Measurements from ENCODE around the gene DNAH10. TPM values are rescaled to one million over a fixed set of nuclear protein-coding genes. Genes with fewer than 3 reads are reported as not detected.

DNAH10 gene
- total RNA-seq, 1 experiment from 2014 or later = 0.17 TPM

DNA sequence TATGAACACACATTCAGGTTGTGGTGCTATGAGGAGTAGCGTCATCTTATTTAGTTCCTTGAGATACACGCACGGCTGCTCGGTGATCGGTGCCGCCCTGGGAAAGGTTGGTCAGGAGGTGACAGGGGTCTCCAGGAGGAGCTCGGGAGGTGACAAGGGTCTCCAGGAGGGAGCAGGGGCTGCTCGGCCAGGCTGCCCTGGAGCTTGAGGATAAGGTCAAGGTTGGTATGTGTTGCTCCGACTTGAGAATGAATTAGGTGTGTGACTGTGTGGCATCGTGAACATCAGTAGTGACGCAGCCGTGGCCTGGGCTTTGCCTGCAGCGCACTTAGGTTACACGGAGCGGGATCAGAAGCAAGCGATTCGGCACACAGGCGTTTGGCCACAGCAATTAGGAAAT is 174.4 kb downstream of the DNAH10 start:
- Mint-ChIP-seq H3K4me1 (peaks cover 0 to 4% of the 10 kb centered on the region in 2 experiments; a peak in 2 of 4 replicates), H3K36me3 (ENCODE audit: insufficient read depth in 1 of 3, low read depth in 3 of 3) (no peaks in the 10 kb centered on the region), H3K27ac (no peak overlapping the region), H3K27me3 (ENCODE audit: low read depth) (peaks cover 88% of the 10 kb centered on the region), H3K4me3 (no peak overlapping the region), H3K9me3 (peaks cover 0 to under 1% of the 10 kb centered on the region in 2 experiments; a peak in 2 of 5 replicates)
- H3K27ac ChIP-seq (ENCODE audit: insufficient read length, low read depth, low read length) = no peak overlapping the region
- H2BK12ac ChIP-seq (ENCODE audit: insufficient read length, low read depth, low read length) = no peak overlapping the region
- no peak for DNase-seq
- no peak overlapping the region for H2BK5ac ChIP-seq (ENCODE audit: insufficient read length, low read length)
- no peak overlapping the region for H4K5ac ChIP-seq (ENCODE audit: insufficient read length, low read depth, low read length)
- TF ChIP-seq, protein P1, sequence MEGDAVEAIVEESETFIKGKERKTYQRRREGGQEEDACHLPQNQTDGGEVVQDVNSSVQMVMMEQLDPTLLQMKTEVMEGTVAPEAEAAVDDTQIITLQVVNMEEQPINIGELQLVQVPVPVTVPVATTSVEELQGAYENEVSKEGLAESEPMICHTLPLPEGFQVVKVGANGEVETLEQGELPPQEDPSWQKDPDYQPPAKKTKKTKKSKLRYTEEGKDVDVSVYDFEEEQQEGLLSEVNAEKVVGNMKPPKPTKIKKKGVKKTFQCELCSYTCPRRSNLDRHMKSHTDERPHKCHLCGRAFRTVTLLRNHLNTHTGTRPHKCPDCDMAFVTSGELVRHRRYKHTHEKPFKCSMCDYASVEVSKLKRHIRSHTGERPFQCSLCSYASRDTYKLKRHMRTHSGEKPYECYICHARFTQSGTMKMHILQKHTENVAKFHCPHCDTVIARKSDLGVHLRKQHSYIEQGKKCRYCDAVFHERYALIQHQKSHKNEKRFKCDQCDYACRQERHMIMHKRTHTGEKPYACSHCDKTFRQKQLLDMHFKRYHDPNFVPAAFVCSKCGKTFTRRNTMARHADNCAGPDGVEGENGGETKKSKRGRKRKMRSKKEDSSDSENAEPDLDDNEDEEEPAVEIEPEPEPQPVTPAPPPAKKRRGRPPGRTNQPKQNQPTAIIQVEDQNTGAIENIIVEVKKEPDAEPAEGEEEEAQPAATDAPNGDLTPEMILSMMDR (conservative IDR thresholded peaks at IDR 0.05) = no peak
- no peaks in the 10 kb centered on the region for H4K20me1 ChIP-seq (ENCODE audit: control insufficient read depth, insufficient read depth, insufficient read length)
- no peaks in the 10 kb centered on the region for H3K79me1 ChIP-seq (ENCODE audit: insufficient read depth, low read depth, low read length, poor library complexity, severe bottlenecking)
- no peak overlapping the region for H3K23ac ChIP-seq (ENCODE audit: insufficient read length, low read depth, low read length)
- H3K56ac ChIP-seq (ENCODE audit: insufficient read length, low read depth, low read length) = no peak overlapping the region
- no peak overlapping the region for H2AK5ac ChIP-seq (ENCODE audit: insufficient read length, low read length)
- H3K79me2 ChIP-seq (ENCODE audit: insufficient read depth, low read length) = no peaks in the 10 kb centered on the region
- no peak overlapping the region for H2BK20ac ChIP-seq (ENCODE audit: low read depth, low read length, poor library complexity, severe bottlenecking)
- H2AFZ ChIP-seq (ENCODE audit: low read length) = no peak overlapping the region
- no peaks in the 10 kb centered on the region for H3K23me2 ChIP-seq (ENCODE audit: insufficient read length, low read depth, low read length, poor library complexity, severe bottlenecking)
- H3K9me3 ChIP-seq (ENCODE audit: control insufficient read depth, low read depth, low read length) = no peaks in the 10 kb centered on the region
- H2BK15ac ChIP-seq (ENCODE audit: low read depth, low read length) = no peak overlapping the region
- H3K27me3 ChIP-seq (ENCODE audit: insufficient read depth, low read length) = no peaks in the 10 kb centered on the region
- H3K4me1 ChIP-seq (ENCODE audit: insufficient read depth, low read length) = no peaks in the 10 kb centered on the region
- H3K4me2 ChIP-seq (ENCODE audit: insufficient read depth, insufficient read length, low read length) = no peak overlapping the region
- H3K4ac ChIP-seq (ENCODE audit: low read depth, low read length) = no peak overlapping the region
- no peak overlapping the region for H3K18ac ChIP-seq (ENCODE audit: insufficient read length, low read depth, low read length)
- H4K91ac ChIP-seq (ENCODE audit: insufficient read length, low read depth, low read length) = no peak overlapping the region
- no peak overlapping the region for H3K14ac ChIP-seq (ENCODE audit: insufficient read depth, low read length)
- H4K8ac ChIP-seq (replicated peaks; ENCODE audit: insufficient read length, low read depth, low read length) = no peak overlapping the region
- no peak overlapping the region for H2BK120ac ChIP-seq (ENCODE audit: low read depth, low read length, poor library complexity, severe bottlenecking)
- WGBS (ENCODE audit: extremely low coverage, insufficient read length, low lambda C conversion rate) = no CpG with 5 or more reads among the region's 18 CpGs
- no peak overlapping the region for H3T11ph ChIP-seq (ENCODE audit: low read length)
- H3K9ac ChIP-seq (ENCODE audit: extremely low read depth, insufficient read length, low read length) = no peak overlapping the region

Data from H9 (cell line).